ENCODE results near the gene TMCC1. TPM values are rescaled to one million over a fixed set of nuclear protein-coding genes. Genes with fewer than 3 reads are reported as not detected.
"Not testable (repeated sequence)": the region's sequence is repeated elsewhere in the genome, so short reads cannot be mapped to it uniquely, and the experiment has no call there.

The TMCC1 gene
- polyA plus RNA-seq, 6 donors from 2014 or later = 4.0 to 7.4 (median 5.7) TPM

- H3K36me3 Mint-ChIP-seq = no peaks in the 10 kb centered on the region
- no peaks in the 10 kb centered on the region for H3K9me3 Mint-ChIP-seq
- no peaks in the 10 kb centered on the region for H3K27me3 Mint-ChIP-seq
- H3K4me3 Mint-ChIP-seq = no peak overlapping the region
- no peak overlapping the region for H3K27ac Mint-ChIP-seq
- ATAC-seq (ENCODE audit: low read depth in 2 of 2) (no peak), DNase-seq (no peak)
- peaks cover 38 to 52% (median 40%) of the 10 kb centered on the region in 3 donors for H3K4me1 Mint-ChIP-seq
Measured at GRCh38 chr3:129888771-129889170, 4.7 kb downstream of the TMCC1 start.

GRCh38 chr3:129881261-129881660 is 12.2 kb downstream of the TMCC1 start:
- H3K27ac Mint-ChIP-seq = no peak overlapping the region
- no peaks in the 10 kb centered on the region for H3K9me3 Mint-ChIP-seq
- no peak overlapping the region for H3K4me3 Mint-ChIP-seq
- H3K27me3 Mint-ChIP-seq = no peaks in the 10 kb centered on the region
- H3K4me1 Mint-ChIP-seq = peaks cover 9 to 33% (median 16%) of the 10 kb centered on the region in 3 donors
- ATAC-seq (ENCODE audit: low read depth in 2 of 2) = no peak
- no peak for DNase-seq
- peaks cover 30 to 33% of the 10 kb centered on the region in 2 donors for H3K36me3 Mint-ChIP-seq

- Mint-ChIP-seq H3K27ac (peak overlapping the region in 2 of 6 donors; percentile 1 to 2), H3K4me3 (no peak overlapping the region), H3K4me1 (peaks cover 6 to 33% (median 14%) of the 10 kb centered on the region in 3 donors), H3K36me3 (peaks cover 30 to 33% of the 10 kb centered on the region in 2 donors), H3K27me3 (no peaks in the 10 kb centered on the region), H3K9me3 (no peaks in the 10 kb centered on the region)
- DNase-seq = no peak
- ATAC-seq (ENCODE audit: low read depth in 2 of 2) = no peak
Measured at GRCh38 chr3:129878355-129878754, 15.2 kb downstream of the TMCC1 start.

- H3K4me1 Mint-ChIP-seq = peaks cover 6 to 25% (median 21%) of the 10 kb centered on the region in 3 donors
- H3K36me3 Mint-ChIP-seq = peaks cover 24% of the 10 kb centered on the region in 2 donors
- not testable (repeated sequence) for ATAC-seq (ENCODE audit: low read depth in 2 of 2); H3K9me3 Mint-ChIP-seq; H3K27ac Mint-ChIP-seq; DNase-seq; H3K27me3 Mint-ChIP-seq; H3K4me3 Mint-ChIP-seq
Measured at GRCh38 chr3:129874479-129874878, 19.0 kb downstream of the TMCC1 start.

GRCh38 chr3:129868912-129869311 is 24.6 kb downstream of the TMCC1 start:
- Mint-ChIP-seq H3K9me3 (no peaks in the 10 kb centered on the region), H3K36me3 (peaks cover 0 to 10% of the 10 kb centered on the region in 2 donors)
- ATAC-seq (ENCODE audit: low read depth in 2 of 2) = no peak

GRCh38 chr3:129867506-129868124 is 25.9 kb downstream of the TMCC1 start:
- Mint-ChIP-seq H3K36me3 (peaks cover 0 to 18% of the 10 kb centered on the region in 2 donors), H3K4me1 (peaks cover 9 to 25% (median 12%) of the 10 kb centered on the region in 3 donors), H3K9me3 (no peaks in the 10 kb centered on the region), H3K4me3 (no peak overlapping the region), H3K27me3 (no peaks in the 10 kb centered on the region), H3K27ac (peak overlapping the region in 2 of 6 donors; percentile 8 to 76)
- no peak for DNase-seq
- no peak for ATAC-seq (ENCODE audit: low read depth in 2 of 2)

More at GRCh38 chr3:129868912-129869311, 24.6 kb downstream of the TMCC1 start:
- no peak for DNase-seq
- peaks cover 5 to 25% (median 7%) of the 10 kb centered on the region in 3 donors for H3K4me1 Mint-ChIP-seq
- H3K27ac Mint-ChIP-seq = peak overlapping the region in 1 of 6 donors; percentile 47
- peak overlapping the region in 1 of 8 donors; percentile 70 for H3K4me3 Mint-ChIP-seq
- H3K27me3 Mint-ChIP-seq = no peaks in the 10 kb centered on the region

- Mint-ChIP-seq H3K36me3 (peaks cover 0 to 9% of the 10 kb centered on the region in 2 donors), H3K9me3 (no peaks in the 10 kb centered on the region), H3K4me3 (no peak overlapping the region), H3K4me1 (peaks cover 4 to 18% (median 7%) of the 10 kb centered on the region in 3 donors), H3K27ac (no peak overlapping the region), H3K27me3 (no peaks in the 10 kb centered on the region)
- ATAC-seq (ENCODE audit: low read depth in 2 of 2) = no peak
- DNase-seq = no peak
Measured at GRCh38 chr3:129865806-129866205, 27.7 kb downstream of the TMCC1 start.

- DNase-seq (no peak), ATAC-seq (ENCODE audit: low read depth in 2 of 2) (no peak)
- Mint-ChIP-seq H3K36me3 (peaks cover 0 to 11% of the 10 kb centered on the region in 2 donors), H3K9me3 (no peaks in the 10 kb centered on the region), H3K4me1 (peaks cover 4 to 18% (median 7%) of the 10 kb centered on the region in 3 donors), H3K27me3 (no peaks in the 10 kb centered on the region), H3K4me3 (no peak overlapping the region), H3K27ac (no peak overlapping the region)
Measured at GRCh38 chr3:129864519-129864918, 29.0 kb downstream of the TMCC1 start.

- Mint-ChIP-seq H3K4me3 (no peak overlapping the region), H3K36me3 (peaks cover 0 to 16% of the 10 kb centered on the region in 2 donors), H3K4me1 (peaks cover 8 to 15% (median 12%) of the 10 kb centered on the region in 3 donors), H3K9me3 (no peaks in the 10 kb centered on the region), H3K27me3 (no peaks in the 10 kb centered on the region), H3K27ac (peak overlapping the region in 1 of 6 donors; percentile 26)
- no peak for DNase-seq
- no peak for ATAC-seq (ENCODE audit: low read depth in 2 of 2)
Measured at GRCh38 chr3:129859272-129859671, 34.2 kb downstream of the TMCC1 start.

GRCh38 chr3:129857899-129858298 is 35.6 kb downstream of the TMCC1 start:
- peaks cover 13 to 14% (median 14%) of the 10 kb centered on the region in 3 donors for H3K4me1 Mint-ChIP-seq
- H3K27me3 Mint-ChIP-seq = no peaks in the 10 kb centered on the region
- H3K9me3 Mint-ChIP-seq = no peaks in the 10 kb centered on the region
- no peak for ATAC-seq (ENCODE audit: low read depth in 2 of 2)
- no peak for DNase-seq
- H3K4me3 Mint-ChIP-seq = no peak overlapping the region
- peak overlapping the region in 2 of 6 donors; percentile 4 to 36 for H3K27ac Mint-ChIP-seq
- peaks cover 0 to 11% of the 10 kb centered on the region in 2 donors for H3K36me3 Mint-ChIP-seq

- ATAC-seq (ENCODE audit: low read depth in 2 of 2); DNase-seq; H3K27me3 Mint-ChIP-seq; H3K36me3 Mint-ChIP-seq; H3K4me3 Mint-ChIP-seq; H3K9me3 Mint-ChIP-seq: not testable (repeated sequence)
- Mint-ChIP-seq H3K4me1 (peaks cover 12 to 14% (median 13%) of the 10 kb centered on the region in 3 donors), H3K27ac (peak overlapping the region in 2 of 6 donors; percentile 61 to 73)
Measured at GRCh38 chr3:129856790-129857189, 36.7 kb downstream of the TMCC1 start.

- no peak for DNase-seq
- peaks cover 0 to 8% of the 10 kb centered on the region in 2 donors for H3K36me3 Mint-ChIP-seq
- ATAC-seq (ENCODE audit: low read depth in 2 of 2) = no peak
- H3K4me1 Mint-ChIP-seq = peaks cover 12 to 14% (median 13%) of the 10 kb centered on the region in 3 donors
- no peaks in the 10 kb centered on the region for H3K27me3 Mint-ChIP-seq
- H3K4me3 Mint-ChIP-seq = no peak overlapping the region
- H3K27ac Mint-ChIP-seq = no peak overlapping the region
- H3K9me3 Mint-ChIP-seq = no peaks in the 10 kb centered on the region
Measured at GRCh38 chr3:129855832-129856419, 37.6 kb downstream of the TMCC1 start.

GRCh38 chr3:129855170-129855831 is 38.2 kb downstream of the TMCC1 start:
- no peak overlapping the region for H3K4me3 Mint-ChIP-seq
- peak overlapping the region in 2 of 6 donors; percentile 28 to 68 for H3K27ac Mint-ChIP-seq
- DNase-seq (no peak), ATAC-seq (ENCODE audit: low read depth in 2 of 2) (no peak)
- H3K27me3 Mint-ChIP-seq = no peaks in the 10 kb centered on the region
- H3K36me3 Mint-ChIP-seq = peaks cover 0 to 6% of the 10 kb centered on the region in 2 donors
- H3K4me1 Mint-ChIP-seq = peaks cover 12 to 14% (median 13%) of the 10 kb centered on the region in 3 donors
- peaks cover 0 to 6% (median 0%) of the 10 kb centered on the region in 7 donors for H3K9me3 Mint-ChIP-seq
